GM12892 (cell line): Measurements from ENCODE around the gene CTNND2.

Experiments used
- POLR2A ChIP-seq: IDR thresholded peaks from 2 replicates; pipeline ENCODE4 v1.6.1; 2011; ENCODE audit warnings: low read depth, low read length, control low read depth
- POLR2AphosphoS5 ChIP-seq: IDR thresholded peaks from 2 replicates; pipeline ENCODE4 v1.6.1; 2011; ENCODE audit warnings: low read depth, low read length, control low read depth
- TAF1 ChIP-seq: IDR thresholded peaks from 2 replicates; pipeline ENCODE4 v1.6.1; 2011; ENCODE audit warnings: low read depth, mild to moderate bottlenecking, control low read depth, low read length, borderline replicate concordance

GRCh38 chr5:11579351-11579750, 324.9 kb downstream of the CTNND2 start:
- TF ChIP-seq POLR2A (no peak), POLR2AphosphoS5 (no peak), TAF1 (no peak)
